NT2/D1 (cell line): ENCODE data around the gene SLC6A9.

Experiments
- DNase-seq: peaks from one replicate; pipeline ENCODE4 v3.0.0-alpha.2; 2011; ENCODE audit warnings: low read depth, low spot score
- H3K27me3 ChIP-seq: 2 replicates; pipeline ENCODE4 v1.6.0; 2011; ENCODE audit warnings: mild to moderate bottlenecking; ENCODE audit not compliant: insufficient read length, insufficient read depth
- H3K36me3 ChIP-seq: 2 replicates; pipeline ENCODE4 v1.6.1; 2011; ENCODE audit warnings: mild to moderate bottlenecking, low read length, mixed read lengths; ENCODE audit not compliant: insufficient read depth, insufficient read length
- H3K4me1 ChIP-seq: 2 replicates; pipeline ENCODE4 v1.5.1; 2011; ENCODE audit not compliant: insufficient read depth, insufficient read length
- H3K4me3 ChIP-seq: 2 replicates; pipeline ENCODE4 v1.5.1; 2011; ENCODE audit warnings: low read depth; ENCODE audit not compliant: insufficient read length
- H3K9ac ChIP-seq: 2 replicates; pipeline ENCODE4 v1.6.0; 2011; ENCODE audit warnings: low read depth; ENCODE audit not compliant: insufficient read length
- H3K9me3 ChIP-seq: 2 replicates; pipeline ENCODE4 v1.5.1; 2011; ENCODE audit warnings: mild to moderate bottlenecking, low read length; ENCODE audit not compliant: insufficient read depth
- SUZ12 ChIP-seq: IDR thresholded peaks from 2 replicates; pipeline ENCODE4 v1.6.1; 2011; ENCODE audit not compliant: insufficient read length, insufficient read depth; ENCODE audit errors: extremely low read depth
- YY1 ChIP-seq: IDR thresholded peaks from 2 replicates; pipeline ENCODE4 v1.6.1; 2011; ENCODE audit not compliant: insufficient read length, insufficient read depth
- ZNF274 ChIP-seq: IDR thresholded peaks from 2 replicates; pipeline ENCODE4 v1.6.1; 2011; ENCODE audit warnings: mild to moderate bottlenecking, low read depth, low read length

Gene SLC6A9

GRCh38 chr1:43986712-43987111, 44.5 kb downstream of the SLC6A9 start:
- peak overlapping the region; percentile 11 for H3K9ac ChIP-seq
- no peak for DNase-seq
- H3K4me1 ChIP-seq: peaks cover 9% of the 10 kb centered on the region
- no peak for TF ChIP-seq SUZ12
- peaks cover 69% of the 10 kb centered on the region for H3K36me3 ChIP-seq
- H3K27me3 ChIP-seq: no peaks in the 10 kb centered on the region
- no peak overlapping the region for H3K4me3 ChIP-seq
- H3K9me3 ChIP-seq: no peaks in the 10 kb centered on the region

GRCh38 chr1:43985984-43986595, 45.2 kb downstream of the SLC6A9 start:
- Histone ChIP-seq H3K9ac (no peak overlapping the region), H3K4me3 (no peak overlapping the region), H3K36me3 (peaks cover 75% of the 10 kb centered on the region), H3K4me1 (peaks cover 12% of the 10 kb centered on the region), H3K27me3 (no peaks in the 10 kb centered on the region), H3K9me3 (no peaks in the 10 kb centered on the region)
- no peak for DNase-seq
- no peak for TF ChIP-seq ZNF274

- DNase-seq: no peak
- no peak for TF ChIP-seq ZNF274
- no peak for TF ChIP-seq YY1
- TF ChIP-seq SUZ12: no peak
- H3K9me3 ChIP-seq: no peaks in the 10 kb centered on the region
- H3K36me3 ChIP-seq: peaks cover 76% of the 10 kb centered on the region
- peaks cover 15% of the 10 kb centered on the region for H3K4me1 ChIP-seq
- no peak overlapping the region for H3K9ac ChIP-seq
- no peaks in the 10 kb centered on the region for H3K27me3 ChIP-seq
- no peak overlapping the region for H3K4me3 ChIP-seq
Measured at GRCh38 chr1:43984855-43985254, 46.4 kb downstream of the SLC6A9 start.

- peaks cover 17% of the 10 kb centered on the region for H3K4me1 ChIP-seq
- H3K36me3 ChIP-seq: peaks cover 77% of the 10 kb centered on the region
- no peak overlapping the region for H3K4me3 ChIP-seq
- TF ChIP-seq ZNF274 (no peak), YY1 (no peak), SUZ12 (no peak)
- no peak overlapping the region for H3K9ac ChIP-seq
- no peaks in the 10 kb centered on the region for H3K27me3 ChIP-seq
- DNase-seq: no peak
- H3K9me3 ChIP-seq: no peaks in the 10 kb centered on the region
Measured at GRCh38 chr1:43983253-43983899, 47.9 kb downstream of the SLC6A9 start.

- Histone ChIP-seq H3K4me1 (peaks cover 23% of the 10 kb centered on the region), H3K36me3 (peaks cover 80% of the 10 kb centered on the region), H3K9ac (no peak overlapping the region), H3K27me3 (no peaks in the 10 kb centered on the region), H3K4me3 (no peak overlapping the region), H3K9me3 (no peaks in the 10 kb centered on the region)
- TF ChIP-seq YY1 (no peak), ZNF274 (no peak), SUZ12 (no peak)
- no peak for DNase-seq
Measured at GRCh38 chr1:43982808-43983207, 48.5 kb downstream of the SLC6A9 start.

- no peak for DNase-seq
- Histone ChIP-seq H3K4me3 (no peak overlapping the region), H3K9ac (no peak overlapping the region), H3K36me3 (peaks cover 80% of the 10 kb centered on the region), H3K27me3 (no peaks in the 10 kb centered on the region), H3K4me1 (peaks cover 23% of the 10 kb centered on the region), H3K9me3 (no peaks in the 10 kb centered on the region)
- TF ChIP-seq YY1 (no peak), SUZ12 (no peak), ZNF274 (no peak)
Measured at GRCh38 chr1:43982241-43982640, 49.0 kb downstream of the SLC6A9 start.

- H3K27me3 ChIP-seq: no peaks in the 10 kb centered on the region
- H3K4me3 ChIP-seq: no peak overlapping the region
- DNase-seq: no peak
- no peak for TF ChIP-seq ZNF274
- no peak for TF ChIP-seq YY1
- no peak for TF ChIP-seq SUZ12
- H3K9ac ChIP-seq: no peak overlapping the region
- peaks cover 27% of the 10 kb centered on the region for H3K4me1 ChIP-seq
- no peaks in the 10 kb centered on the region for H3K9me3 ChIP-seq
- H3K36me3 ChIP-seq: peaks cover 80% of the 10 kb centered on the region
Measured at GRCh38 chr1:43981636-43982035, 49.6 kb downstream of the SLC6A9 start.

- H3K36me3 ChIP-seq: peaks cover 80% of the 10 kb centered on the region
- no peaks in the 10 kb centered on the region for H3K9me3 ChIP-seq
- no peak overlapping the region for H3K4me3 ChIP-seq
Measured at GRCh38 chr1:43981135-43981491, 50.1 kb downstream of the SLC6A9 start.

More at GRCh38 chr1:43981135-43981491, 50.1 kb downstream of the SLC6A9 start:
- Histone ChIP-seq H3K9ac (peak overlapping the region; percentile 12), H3K27me3 (no peaks in the 10 kb centered on the region), H3K4me1 (peaks cover 27% of the 10 kb centered on the region)
- no peak for TF ChIP-seq ZNF274
- TF ChIP-seq YY1: no peak
- TF ChIP-seq SUZ12: no peak
- DNase-seq: no peak
